Adrenal gland (tissue), 5 donors: Measurements from ENCODE around the gene BTBD6.

Experiments
- CTCF ChIP-seq, 6 experiments: fragments of 450-650 bp in 4 of 6; fragments of 200-600 bp in 2 of 6; sonication (generic) in 1 of 6; IDR thresholded peaks; 1 replicate in 5 of 6; 2 replicates in 1 of 6; pipeline versions ENCODE4 v1.5.1 to v1.8.0; 2016 to 2021; ENCODE audit warnings: antibody characterized with exemption in 6 of 6, mild to moderate bottlenecking in 2 of 6, moderate library complexity in 1 of 6
- POLR2A ChIP-seq, 2 donors: fragments of 450-650 bp; IDR thresholded peaks; one replicate each; pipeline ENCODE4 v1.6.1; 2017; ENCODE audit warnings: antibody characterized with exemption in 2 of 2, mild to moderate bottlenecking in 2 of 2, moderate library complexity in 1 of 2
- donor health status: DM: no; HTN: no; CAD: no.

- TF ChIP-seq CTCF (IDR thresholded peaks at IDR 0.05) (no peak), POLR2A (IDR thresholded peaks at IDR 0.05) (no peak)
Observed at GRCh38 chr14:105223260-105223659, 25.1 kb upstream of the BTBD6 start.
